ENCODE measurements around the gene RAPGEF3. TPM values are rescaled to one million over a fixed set of nuclear protein-coding genes. Genes with fewer than 3 reads are reported as not detected.

RAPGEF3 gene
- polyA plus RNA-seq, 4 donors = 2.5 to 19.8 (median 4.3) TPM

DNA sequence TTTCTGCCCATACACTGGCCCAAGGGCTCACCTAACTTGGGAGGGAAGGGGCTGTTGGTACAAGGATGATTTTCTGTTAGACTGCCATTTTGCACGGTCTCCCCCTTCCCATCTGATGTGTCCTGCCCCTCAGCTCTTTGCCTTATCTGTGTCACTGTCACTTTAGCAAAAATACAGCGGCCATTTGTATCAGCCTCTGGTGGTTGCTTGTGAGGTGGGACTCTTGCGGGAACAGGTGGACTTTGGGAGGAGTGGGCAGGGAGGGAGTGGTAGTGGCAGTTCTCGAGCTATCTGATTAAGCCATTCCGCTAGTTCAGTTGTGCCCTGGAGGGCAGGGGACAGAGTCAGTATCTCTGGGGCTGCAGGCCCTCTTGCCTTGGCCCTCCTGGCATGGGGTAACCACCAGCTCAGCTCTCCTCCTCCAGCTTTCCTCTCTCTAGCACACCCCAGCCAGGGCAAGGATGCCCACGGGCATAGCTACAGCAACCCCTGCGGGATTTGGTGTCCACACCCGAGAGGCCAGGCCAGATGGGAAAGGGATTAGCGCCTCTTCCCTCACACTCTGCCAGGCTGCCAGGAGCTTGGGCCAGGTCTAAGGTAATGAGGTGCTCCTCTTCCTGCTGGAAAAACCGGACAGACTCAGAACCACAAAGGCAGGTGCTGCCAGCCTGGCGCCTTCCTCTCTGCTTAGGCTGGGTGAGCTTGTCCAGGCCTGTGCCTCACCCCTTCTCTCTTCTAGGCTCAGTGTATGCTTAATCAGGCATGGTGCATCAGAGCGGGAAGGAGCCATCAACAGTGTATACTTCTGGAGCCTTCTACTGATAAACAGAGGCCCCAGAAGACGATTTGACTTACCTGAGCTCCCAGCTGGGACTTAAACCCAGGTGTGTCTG is 23.0 kb upstream of the RAPGEF3 start:
- Histone ChIP-seq H3K4me3 (ENCODE audit: low read depth in 1 of 3, low read length in 3 of 3) (no peak overlapping the region), H3K4me1 (ENCODE audit: control insufficient read depth in 3 of 3, insufficient read depth in 2 of 3, low read depth in 1 of 3, low read length in 2 of 3) (peaks cover 0 to 2% (median 0%) of the 10 kb centered on the region in 3 donors), H3K9me3 (ENCODE audit: control insufficient read depth in 2 of 2, insufficient read depth in 1 of 2, low read depth in 1 of 2, low read length in 1 of 2) (no peaks in the 10 kb centered on the region), H3K27me3 (ENCODE audit: control insufficient read depth in 3 of 3, insufficient read depth in 3 of 3, low read length in 3 of 3) (no peaks in the 10 kb centered on the region), H3K36me3 (ENCODE audit: control insufficient read depth in 3 of 3, insufficient read depth in 2 of 3, low read depth in 1 of 3, low read length in 3 of 3) (peaks cover 0 to 62% (median 10%) of the 10 kb centered on the region in 3 donors), H3K27ac (ENCODE audit: low read depth in 1 of 3, low read length in 2 of 3) (no peak overlapping the region)
- WGBS, 3 donors = 65 to 74% (median 68%) methylated on average over 13 of the region's 13 CpGs
- DNase-seq (no peak), FAIRE-seq (no peak)

DNA sequence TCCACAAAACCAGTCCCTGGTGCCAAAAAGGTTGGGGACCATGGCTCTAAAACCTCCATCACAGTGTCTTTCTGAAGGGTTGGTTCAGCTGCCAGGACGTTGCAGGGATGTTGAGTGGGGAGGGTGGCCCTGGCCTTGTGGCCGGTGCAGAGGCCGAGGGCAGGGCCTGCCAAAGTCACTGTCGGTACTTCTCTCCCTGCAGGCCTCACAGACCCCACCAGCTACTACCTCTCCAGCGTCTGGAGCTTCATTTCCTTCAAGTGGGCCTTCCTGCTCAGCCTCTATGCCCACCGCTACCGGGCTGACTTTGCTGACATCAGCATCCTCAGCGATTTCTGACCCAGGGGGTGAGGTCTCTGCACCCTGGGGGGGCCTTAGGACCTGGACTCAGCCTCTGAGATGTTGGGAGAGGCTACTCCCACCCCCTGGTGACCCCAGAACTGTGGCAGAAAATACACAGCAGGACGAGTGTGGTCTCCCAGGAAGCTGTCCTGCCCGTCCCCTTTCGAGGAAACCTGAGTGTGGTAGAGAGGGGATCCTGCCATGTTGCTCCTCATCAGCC is 21.3 kb upstream of the RAPGEF3 start:
- Histone ChIP-seq H3K36me3 (ENCODE audit: control insufficient read depth in 3 of 3, insufficient read depth in 2 of 3, low read depth in 1 of 3, low read length in 3 of 3) (peaks cover 0 to 49% (median 6%) of the 10 kb centered on the region in 3 donors), H3K27me3 (ENCODE audit: control insufficient read depth in 3 of 3, insufficient read depth in 3 of 3, low read length in 3 of 3) (no peaks in the 10 kb centered on the region), H3K4me3 (ENCODE audit: low read depth in 1 of 3, low read length in 3 of 3) (no peak overlapping the region), H3K27ac (ENCODE audit: low read depth in 1 of 3, low read length in 2 of 3) (no peak overlapping the region), H3K9me3 (ENCODE audit: control insufficient read depth in 2 of 2, insufficient read depth in 1 of 2, low read depth in 1 of 2, low read length in 1 of 2) (no peaks in the 10 kb centered on the region), H3K4me1 (ENCODE audit: control insufficient read depth in 3 of 3, insufficient read depth in 2 of 3, low read depth in 1 of 3, low read length in 2 of 3) (no peaks in the 10 kb centered on the region)
- FAIRE-seq (no peak), DNase-seq (no peak)
- WGBS, 3 donors = 69 to 83% (median 78%) methylated on average over 11 of the region's 11 CpGs

DNA sequence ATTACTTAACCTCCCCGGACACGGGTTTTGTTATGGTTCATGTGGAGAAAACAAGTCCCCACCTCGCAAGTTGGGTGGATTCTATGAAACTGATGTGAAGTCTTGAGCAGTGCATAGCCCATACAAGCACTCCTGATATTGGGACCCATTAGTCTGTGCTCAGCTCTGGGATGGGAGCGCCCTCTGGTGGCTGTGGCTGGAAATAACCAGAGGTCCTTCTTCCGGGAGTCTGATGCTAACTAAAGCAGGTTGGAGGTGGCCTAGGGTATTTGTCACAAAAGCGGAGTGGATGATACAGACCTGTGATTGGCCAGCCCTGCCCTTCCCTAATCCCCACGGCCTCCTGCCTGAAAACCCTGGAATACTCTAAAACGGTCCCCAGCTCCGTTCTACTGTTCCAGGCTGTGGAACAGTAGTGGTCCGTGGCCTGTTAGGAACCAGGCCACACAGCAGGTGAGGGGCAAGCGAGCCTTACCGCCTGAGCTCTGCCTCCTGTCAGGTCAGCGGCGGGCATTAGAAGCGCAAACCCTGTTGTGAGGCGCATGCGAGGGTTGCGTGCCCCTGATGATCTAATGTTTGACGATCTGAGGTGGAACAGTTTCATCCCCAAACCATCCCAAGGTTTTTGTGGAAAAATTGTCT is 20.7 kb upstream of the RAPGEF3 start:
- FAIRE-seq (no peak), DNase-seq (peak; percentile 85 to 91)
- WGBS, 3 donors = 36 to 53% (median 47%) methylated on average over 19 of the region's 19 CpGs
- H3K9me3 ChIP-seq (ENCODE audit: control insufficient read depth in 2 of 2, insufficient read depth in 1 of 2, low read depth in 1 of 2, low read length in 1 of 2) = no peaks in the 10 kb centered on the region
- no peaks in the 10 kb centered on the region for H3K4me1 ChIP-seq (ENCODE audit: control insufficient read depth in 3 of 3, insufficient read depth in 2 of 3, low read depth in 1 of 3, low read length in 2 of 3)
- H3K36me3 ChIP-seq (ENCODE audit: control insufficient read depth in 3 of 3, insufficient read depth in 2 of 3, low read depth in 1 of 3, low read length in 3 of 3) = peaks cover 0 to 43% (median 6%) of the 10 kb centered on the region in 3 donors
- no peak overlapping the region for H3K27ac ChIP-seq (ENCODE audit: low read depth in 1 of 3, low read length in 2 of 3)
- no peaks in the 10 kb centered on the region for H3K27me3 ChIP-seq (ENCODE audit: control insufficient read depth in 3 of 3, insufficient read depth in 3 of 3, low read length in 3 of 3)
- H3K4me3 ChIP-seq (ENCODE audit: low read depth in 1 of 3, low read length in 3 of 3) = no peak overlapping the region

DNA sequence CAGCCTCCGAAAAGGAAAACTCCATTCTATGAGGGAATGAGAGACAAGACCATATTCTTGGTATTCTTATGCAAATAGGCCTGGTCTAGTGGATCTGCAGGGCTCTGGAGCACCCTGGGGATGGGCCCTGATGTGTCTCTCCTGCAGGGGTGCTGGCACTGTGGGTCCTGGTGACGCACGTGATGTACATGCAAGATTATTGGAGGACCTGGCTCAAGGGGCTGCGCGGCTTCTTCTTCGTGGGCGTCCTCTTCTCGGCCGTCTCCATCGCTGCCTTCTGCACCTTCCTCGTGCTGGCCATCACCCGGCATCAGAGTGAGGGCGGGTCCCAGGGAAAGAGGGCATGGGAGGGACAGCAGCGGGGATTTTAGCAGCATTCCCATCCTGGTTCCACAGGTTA is 20.2 kb upstream of the RAPGEF3 start:
- FAIRE-seq (no peak), DNase-seq (no peak)
- peaks cover 0 to 38% (median 6%) of the 10 kb centered on the region in 3 donors for H3K36me3 ChIP-seq (ENCODE audit: control insufficient read depth in 3 of 3, insufficient read depth in 2 of 3, low read depth in 1 of 3, low read length in 3 of 3)
- no peaks in the 10 kb centered on the region for H3K9me3 ChIP-seq (ENCODE audit: control insufficient read depth in 2 of 2, insufficient read depth in 1 of 2, low read depth in 1 of 2, low read length in 1 of 2)
- H3K4me3 ChIP-seq (ENCODE audit: low read depth in 1 of 3, low read length in 3 of 3) = no peak overlapping the region
- no peak overlapping the region for H3K27ac ChIP-seq (ENCODE audit: low read depth in 1 of 3, low read length in 2 of 3)
- WGBS, 3 donors = 60 to 74% (median 61%) methylated on average over 14 of the region's 14 CpGs
- H3K27me3 ChIP-seq (ENCODE audit: control insufficient read depth in 3 of 3, insufficient read depth in 3 of 3, low read length in 3 of 3) = no peaks in the 10 kb centered on the region
- peaks cover 0 to 3% (median 2%) of the 10 kb centered on the region in 3 donors for H3K4me1 ChIP-seq (ENCODE audit: control insufficient read depth in 3 of 3, insufficient read depth in 2 of 3, low read depth in 1 of 3, low read length in 2 of 3)

DNA sequence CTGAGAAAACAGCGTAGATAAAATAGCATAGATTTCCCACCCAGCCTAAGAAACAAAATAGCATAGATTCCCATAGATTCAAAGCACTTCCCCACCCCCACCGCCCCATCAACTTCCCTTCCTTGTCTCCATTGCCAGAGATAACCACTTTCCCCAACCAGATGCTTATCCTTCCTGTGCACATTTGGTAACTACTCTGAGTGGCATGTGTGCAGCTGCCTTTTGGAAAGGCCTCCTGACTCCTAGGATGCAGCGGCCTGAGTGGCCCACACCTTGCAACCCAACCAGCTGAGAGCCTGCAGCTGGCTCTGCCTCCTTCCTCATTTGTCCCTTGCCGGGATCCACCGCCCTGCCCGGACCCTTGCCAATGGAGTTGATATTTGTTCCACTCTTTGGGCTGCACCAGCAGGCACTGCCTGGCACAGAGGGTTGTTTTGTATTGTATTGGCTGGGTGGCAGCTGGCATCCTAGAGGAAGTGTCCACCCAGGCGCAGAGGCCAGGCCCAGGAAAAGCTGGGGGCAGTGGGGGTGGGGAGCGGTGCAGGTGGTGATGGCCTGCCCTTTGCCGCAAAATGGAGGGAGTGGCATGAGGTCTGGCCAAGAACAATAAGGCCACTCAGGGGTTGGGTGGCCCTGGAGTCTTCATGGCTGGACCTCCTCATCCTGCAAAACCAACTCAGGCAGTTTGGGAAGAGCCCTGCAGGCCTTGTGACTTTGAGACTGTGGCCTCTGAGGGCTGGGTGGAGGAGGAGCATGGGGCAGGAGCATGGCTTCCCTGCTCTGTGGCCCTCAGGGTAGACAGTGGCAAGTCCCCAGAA is 19.3 kb upstream of the RAPGEF3 start:
- WGBS, 3 donors = 69 to 80% (median 77%) methylated on average over 9 of the region's 9 CpGs
- DNase-seq (no peak), FAIRE-seq (no peak)
- peaks cover 0 to 29% (median 0%) of the 10 kb centered on the region in 3 donors for H3K36me3 ChIP-seq (ENCODE audit: control insufficient read depth in 3 of 3, insufficient read depth in 2 of 3, low read depth in 1 of 3, low read length in 3 of 3)
- peaks cover 0 to 6% (median 3%) of the 10 kb centered on the region in 3 donors for H3K4me1 ChIP-seq (ENCODE audit: control insufficient read depth in 3 of 3, insufficient read depth in 2 of 3, low read depth in 1 of 3, low read length in 2 of 3)
- H3K27me3 ChIP-seq (ENCODE audit: control insufficient read depth in 3 of 3, insufficient read depth in 3 of 3, low read length in 3 of 3) = no peaks in the 10 kb centered on the region
- no peaks in the 10 kb centered on the region for H3K9me3 ChIP-seq (ENCODE audit: control insufficient read depth in 2 of 2, insufficient read depth in 1 of 2, low read depth in 1 of 2, low read length in 1 of 2)
- H3K4me3 ChIP-seq (ENCODE audit: low read depth in 1 of 3, low read length in 3 of 3) = no peak overlapping the region
- H3K27ac ChIP-seq (ENCODE audit: low read depth in 1 of 3, low read length in 2 of 3) = no peak overlapping the region

DNA sequence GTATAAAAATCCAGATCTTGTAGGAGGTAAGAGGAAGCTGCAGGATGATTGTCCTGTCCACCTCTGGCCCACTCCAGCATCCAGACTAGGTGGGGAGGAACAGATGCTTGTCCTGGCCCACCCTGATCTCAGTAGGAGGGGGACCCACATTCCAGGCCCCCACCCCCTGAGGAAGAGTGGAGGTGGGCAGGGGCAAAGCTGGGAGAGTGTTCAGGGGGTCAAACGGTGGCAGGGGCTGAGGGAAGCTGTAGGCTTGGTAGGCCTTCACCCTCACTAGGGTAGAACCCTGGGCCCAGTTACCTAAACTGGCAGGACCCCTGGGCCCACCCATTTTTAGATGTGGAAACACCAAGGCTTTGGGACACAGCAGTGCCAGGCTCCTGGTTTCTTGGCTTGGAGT is 18.5 kb upstream of the RAPGEF3 start:
- DNase-seq (no peak), FAIRE-seq (no peak)
- WGBS, 3 donors = 57 to 75% (median 67%) methylated on average over 1 of the region's 1 CpG
- no peak overlapping the region for H3K4me3 ChIP-seq (ENCODE audit: low read depth in 1 of 3, low read length in 3 of 3)
- peaks cover 0 to 21% (median 0%) of the 10 kb centered on the region in 3 donors for H3K36me3 ChIP-seq (ENCODE audit: control insufficient read depth in 3 of 3, insufficient read depth in 2 of 3, low read depth in 1 of 3, low read length in 3 of 3)
- H3K27ac ChIP-seq (ENCODE audit: low read depth in 1 of 3, low read length in 2 of 3) = no peak overlapping the region
- no peaks in the 10 kb centered on the region for H3K27me3 ChIP-seq (ENCODE audit: control insufficient read depth in 3 of 3, insufficient read depth in 3 of 3, low read length in 3 of 3)
- H3K9me3 ChIP-seq (ENCODE audit: control insufficient read depth in 2 of 2, insufficient read depth in 1 of 2, low read depth in 1 of 2, low read length in 1 of 2) = no peaks in the 10 kb centered on the region
- peaks cover 0 to 6% (median 3%) of the 10 kb centered on the region in 3 donors for H3K4me1 ChIP-seq (ENCODE audit: control insufficient read depth in 3 of 3, insufficient read depth in 2 of 3, low read depth in 1 of 3, low read length in 2 of 3)

DNA sequence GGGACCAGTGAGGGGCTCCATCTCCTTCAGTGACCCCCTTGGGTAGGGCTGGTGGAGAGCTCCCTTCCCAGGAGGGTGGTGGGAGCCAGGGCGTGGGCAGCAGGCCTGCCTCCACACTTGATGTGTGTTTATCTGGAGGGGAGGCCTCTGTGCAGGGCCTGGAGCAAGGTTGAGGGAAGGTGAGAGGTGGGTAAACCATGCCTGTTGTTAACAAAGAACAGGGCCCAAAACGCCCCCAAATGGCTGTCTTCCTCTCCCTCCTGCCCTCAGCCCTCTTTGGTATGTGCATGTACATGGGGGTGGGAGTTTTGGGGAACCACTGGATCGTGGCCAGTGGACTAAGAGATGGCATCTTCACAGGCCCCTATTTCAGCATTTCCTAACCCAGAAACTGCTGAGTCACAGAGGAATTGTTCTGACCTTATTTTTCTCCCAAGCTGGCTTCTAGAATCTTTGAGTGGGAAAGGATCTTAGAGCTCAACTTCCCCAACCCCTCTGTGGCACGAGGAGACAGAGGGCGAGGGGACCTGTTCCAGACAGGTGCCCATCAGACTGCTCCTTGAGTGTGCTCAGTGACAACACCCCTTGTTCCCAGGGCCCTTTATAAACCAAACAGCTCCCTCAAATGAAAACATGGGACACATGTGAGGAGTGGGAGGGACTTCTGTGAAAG is 17.9 kb upstream of the RAPGEF3 start:
- Histone ChIP-seq H3K36me3 (ENCODE audit: control insufficient read depth in 3 of 3, insufficient read depth in 2 of 3, low read depth in 1 of 3, low read length in 3 of 3) (peaks cover 0 to 15% (median 0%) of the 10 kb centered on the region in 3 donors), H3K27ac (ENCODE audit: low read depth in 1 of 3, low read length in 2 of 3) (no peak overlapping the region), H3K4me1 (ENCODE audit: control insufficient read depth in 3 of 3, insufficient read depth in 2 of 3, low read depth in 1 of 3, low read length in 2 of 3) (peaks cover 0 to 6% (median 3%) of the 10 kb centered on the region in 3 donors), H3K9me3 (ENCODE audit: control insufficient read depth in 2 of 2, insufficient read depth in 1 of 2, low read depth in 1 of 2, low read length in 1 of 2) (no peaks in the 10 kb centered on the region), H3K27me3 (ENCODE audit: control insufficient read depth in 3 of 3, insufficient read depth in 3 of 3, low read length in 3 of 3) (no peaks in the 10 kb centered on the region), H3K4me3 (ENCODE audit: low read depth in 1 of 3, low read length in 3 of 3) (no peak overlapping the region)
- WGBS, 3 donors = 70 to 82% (median 79%) methylated on average over 5 of the region's 5 CpGs
- DNase-seq (no peak), FAIRE-seq (no peak)

All from small intestine (tissue), 7 donors.